SU-DHL-6 (cell line): ENCODE measurements around the gene SLC16A10.

Experiments
- H2AFZ ChIP-seq: fragments of 200-600 bp; sonication (generic); 2 replicates; pipeline ENCODE4 v1.6.1; 2014; ENCODE audit warnings: low read depth, mild to moderate bottlenecking, moderate library complexity, mixed read lengths, antibody characterized with exemption, low read length; ENCODE audit not compliant: severe bottlenecking
- H3F3A ChIP-seq: fragments of 200-600 bp; shearing (Covaris generic); 2 replicates; pipeline ENCODE4 v1.6.0; 2016; ENCODE audit warnings: antibody characterized with exemption, mild to moderate bottlenecking; ENCODE audit not compliant: insufficient read depth
- H3K27ac ChIP-seq: fragments of 200-600 bp; sonication (generic); 2 replicates; pipeline ENCODE4 v1.5.1; 2016; ENCODE audit warnings: low read depth, mild to moderate bottlenecking, low read length, moderate library complexity, mixed read lengths
- H3K27me3 ChIP-seq: fragments of 200-600 bp; sonication (generic), shearing (Covaris generic); 2 replicates; pipeline ENCODE4 v1.6.0; 2014; ENCODE audit warnings: mild to moderate bottlenecking, low read length
- H3K36me3 ChIP-seq: fragments of 200-600 bp; sonication (generic); 2 replicates; pipeline ENCODE4 v1.6.1; 2014; ENCODE audit warnings: mild to moderate bottlenecking, low read length, mixed read lengths
- H3K4me2 ChIP-seq: fragments of 300-600, 200-600 bp; shearing (Covaris generic), sonication (generic); 2 replicates; pipeline ENCODE4 v1.6.0; 2014; ENCODE audit warnings: low read length, low read depth, mild to moderate bottlenecking; ENCODE audit not compliant: poor library complexity, severe bottlenecking
- H3K4me3 ChIP-seq: fragments of 200-600 bp; sonication (generic); 2 replicates; pipeline ENCODE4 v1.5.1; 2014; ENCODE audit warnings: antibody characterized with exemption, low read length, mild to moderate bottlenecking, mixed read lengths; ENCODE audit not compliant: insufficient read depth, poor library complexity, severe bottlenecking
- H3K79me2 ChIP-seq: fragments of 200-600 bp; sonication (generic); 2 replicates; pipeline ENCODE4 v1.6.1; 2014; ENCODE audit warnings: mild to moderate bottlenecking, low read length, moderate library complexity; ENCODE audit not compliant: insufficient read depth
- H3K9ac ChIP-seq: fragments of 200-600 bp; sonication (generic); 2 replicates; pipeline ENCODE4 v1.7.0; 2014; ENCODE audit warnings: mild to moderate bottlenecking, low read length
- H3K9me2 ChIP-seq: fragments of 200-600 bp; sonication (generic); replicated peaks from 2 replicates; pipeline ENCODE4 v1.6.1; 2014; ENCODE audit warnings: low read length; ENCODE audit not compliant: insufficient read depth
- H3K9me3 ChIP-seq: fragments of 200-600 bp; sonication (generic); 2 replicates; pipeline ENCODE4 v1.6.1; 2014; ENCODE audit warnings: low read length, mixed read lengths; ENCODE audit not compliant: insufficient read depth
- H4K20me1 ChIP-seq: fragments of 200-600 bp; sonication (generic); 2 replicates; pipeline ENCODE4 v1.6.1; 2014; ENCODE audit warnings: low read depth, mild to moderate bottlenecking, antibody characterized with exemption, low read length, moderate library complexity, mixed read lengths
- CTCF ChIP-seq: fragments of 200-600 bp; sonication (generic); IDR thresholded peaks from one replicate; pipeline ENCODE4 v1.5.1; 2017; ENCODE audit warnings: antibody characterized with exemption, mild to moderate bottlenecking, low read length, moderate library complexity; ENCODE audit not compliant: insufficient read depth, poor library complexity, severe bottlenecking
- EZH2phosphoT487 ChIP-seq: fragments of 200-600 bp; sonication (generic), shearing (Covaris generic); conservative IDR thresholded peaks from 2 replicates; pipeline ENCODE4 v1.6.1; 2018; ENCODE audit warnings: mild to moderate bottlenecking, antibody characterized with exemption, low read length, moderate library complexity, mixed read lengths

SLC16A10 gene

DNA sequence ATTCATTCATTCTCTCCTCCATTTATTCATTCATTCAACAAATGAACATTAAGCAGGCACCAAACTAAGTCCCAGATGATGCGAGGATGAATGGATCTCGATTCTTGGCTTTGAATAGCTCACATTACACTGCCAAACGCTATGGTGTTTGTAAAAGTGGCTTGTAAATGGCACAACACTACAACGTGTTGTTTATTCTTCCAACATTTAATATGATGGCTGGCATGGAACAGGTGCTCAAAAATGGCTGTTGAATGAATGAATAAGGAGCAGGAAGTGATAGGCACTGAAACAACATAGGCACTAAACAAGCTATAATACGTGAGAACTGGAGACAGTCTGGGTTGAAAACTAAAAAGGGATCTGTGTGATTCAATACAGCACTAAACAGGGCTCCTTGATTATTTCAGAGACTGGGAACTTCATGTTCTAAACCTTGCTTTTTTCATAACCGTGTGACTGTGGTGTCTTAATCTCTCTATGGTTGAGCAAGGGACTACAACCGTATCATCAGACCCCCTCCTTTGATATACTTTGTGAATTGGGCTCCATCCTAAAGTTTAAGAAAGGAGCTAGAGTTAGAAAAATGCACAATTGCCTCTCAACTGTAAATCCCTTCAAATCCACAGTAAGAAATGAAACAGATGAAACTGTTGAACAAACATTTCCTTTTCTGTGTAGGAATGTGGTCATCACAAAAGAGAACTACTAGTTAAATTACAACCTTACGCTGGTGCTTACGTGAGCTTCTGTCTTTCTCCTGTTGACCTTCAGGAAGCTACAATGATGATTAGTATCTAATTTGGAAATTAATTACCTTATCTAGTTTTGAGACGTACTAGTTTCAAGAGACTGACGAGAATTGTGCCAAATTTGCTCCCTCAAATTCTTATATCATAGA, 16.9 kb upstream of the SLC16A10 start:
- H4K20me1 ChIP-seq: no peaks in the 10 kb centered on the region
- no peak overlapping the region for H3K27ac ChIP-seq
- no peaks in the 10 kb centered on the region for H3K9me2 ChIP-seq
- H3K36me3 ChIP-seq: no peaks in the 10 kb centered on the region
- H3K79me2 ChIP-seq: no peaks in the 10 kb centered on the region
- no peak overlapping the region for H3K4me3 ChIP-seq
- H3K9me3 ChIP-seq: no peaks in the 10 kb centered on the region
- H3F3A ChIP-seq: no peaks in the 10 kb centered on the region
- TF ChIP-seq EZH2phosphoT487 (no peak), CTCF (no peak)
- no peak overlapping the region for H3K9ac ChIP-seq
- no peak overlapping the region for H3K4me2 ChIP-seq
- H3K27me3 ChIP-seq: no peaks in the 10 kb centered on the region
- no peak overlapping the region for H2AFZ ChIP-seq

- no peak overlapping the region for H3K9ac ChIP-seq
- TF ChIP-seq CTCF (no peak), EZH2phosphoT487 (no peak)
Observed at GRCh38 chr6:111072801-111073360, 14.4 kb upstream of the SLC16A10 start.

DNA sequence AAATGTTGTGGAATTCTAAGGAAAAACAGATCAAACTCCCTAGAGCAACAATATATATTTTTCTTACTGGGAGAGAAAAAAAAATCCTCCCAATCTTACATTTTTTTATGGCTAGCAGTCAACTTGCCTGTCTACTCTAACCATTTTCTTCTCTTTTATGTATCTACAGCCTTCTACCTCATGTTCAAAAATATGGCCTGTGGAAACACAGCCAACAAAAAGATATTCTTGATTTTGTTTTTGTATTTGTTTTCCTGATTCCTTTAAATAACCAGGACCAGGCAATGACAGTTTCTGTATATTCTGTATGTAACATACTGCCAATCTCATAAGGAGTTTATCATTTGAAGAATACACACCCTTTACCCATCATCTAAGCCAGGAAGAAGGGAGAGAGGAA, 13.0 kb upstream of the SLC16A10 start:
- no peaks in the 10 kb centered on the region for H3K9me2 ChIP-seq
- TF ChIP-seq EZH2phosphoT487 (no peak), CTCF (no peak)
- H3K27ac ChIP-seq: no peak overlapping the region
- no peak overlapping the region for H3K9ac ChIP-seq
- no peak overlapping the region for H3K4me2 ChIP-seq
- H3K27me3 ChIP-seq: no peaks in the 10 kb centered on the region
- no peak overlapping the region for H3K4me3 ChIP-seq
- H4K20me1 ChIP-seq: no peaks in the 10 kb centered on the region
- no peaks in the 10 kb centered on the region for H3F3A ChIP-seq
- H3K36me3 ChIP-seq: no peaks in the 10 kb centered on the region
- H2AFZ ChIP-seq: no peak overlapping the region
- H3K79me2 ChIP-seq: no peaks in the 10 kb centered on the region
- H3K9me3 ChIP-seq: no peaks in the 10 kb centered on the region

More at GRCh38 chr6:111072801-111073360, 14.4 kb upstream of the SLC16A10 start:
- no peak overlapping the region for H2AFZ ChIP-seq
- H3K27me3 ChIP-seq: no peaks in the 10 kb centered on the region
- H3K4me2 ChIP-seq: no peak overlapping the region
- H3K27ac ChIP-seq: no peak overlapping the region
- no peak overlapping the region for H3K4me3 ChIP-seq
- no peaks in the 10 kb centered on the region for H3K79me2 ChIP-seq
- no peaks in the 10 kb centered on the region for H3F3A ChIP-seq
- no peaks in the 10 kb centered on the region for H4K20me1 ChIP-seq
- no peaks in the 10 kb centered on the region for H3K9me2 ChIP-seq
- H3K9me3 ChIP-seq: no peaks in the 10 kb centered on the region
- no peaks in the 10 kb centered on the region for H3K36me3 ChIP-seq
